CD14-positive monocyte (primary cell): ENCODE measurements around the gene PDCD11. TPM values are rescaled to one million over a fixed set of nuclear protein-coding genes. Genes with fewer than 3 reads are reported as not detected.
A peak's percentile ranks its signal among the peaks of the same experiment; 100 is the strongest.

Experiments
- DNase-seq, 3 donors: peaks; one replicate each; pipeline ENCODE4 v3.0.0-alpha.2; 2011 to 2022
- H2AFZ ChIP-seq: 2 replicates; pipeline ENCODE4 v1.6.0; 2012; ENCODE audit warnings: mild to moderate bottlenecking, low read depth, low read length, inconsistent platforms; ENCODE audit not compliant: insufficient read depth, poor library complexity, severe bottlenecking
- H3K27ac ChIP-seq, 2 donors: 1 replicate in 1 of 2; 2 replicates in 1 of 2; pipeline ENCODE4 v1.5.1; 2012 to 2013; ENCODE audit warnings: low read length in 2 of 2, control low read depth in 1 of 2, inconsistent platforms in 1 of 2, low read depth in 1 of 2, mild to moderate bottlenecking in 1 of 2
- H3K27me3 ChIP-seq, 2 donors: one replicate each; pipeline versions ENCODE4 v1.6.0 to v1.6.1; 2011 to 2013; ENCODE audit warnings: low read length in 2 of 2; ENCODE audit not compliant: control insufficient read depth in 2 of 2, insufficient read depth in 2 of 2
- H3K36me3 ChIP-seq, 2 donors: replicated peaks in 1 of 2; 1 replicate in 1 of 2; 2 replicates in 1 of 2; pipeline versions ENCODE4 v1.5.1 to v1.6.1; 2012 to 2013; ENCODE audit warnings: low read length in 2 of 2, control low read depth in 1 of 2, inconsistent platforms in 1 of 2, mild to moderate bottlenecking in 1 of 2; ENCODE audit not compliant: insufficient read depth in 2 of 2, control insufficient read depth in 1 of 2
- H3K4me1 ChIP-seq, 2 donors: 1 replicate in 1 of 2; 2 replicates in 1 of 2; pipeline versions ENCODE4 v1.5.1 to v1.6.1; 2012 to 2013; ENCODE audit warnings: low read length in 2 of 2, control low read depth in 1 of 2, inconsistent platforms in 1 of 2, mild to moderate bottlenecking in 1 of 2, moderate library complexity in 1 of 2; ENCODE audit not compliant: insufficient read depth in 2 of 2, control insufficient read depth in 1 of 2
- H3K4me2 ChIP-seq: replicated peaks from 2 replicates; pipeline ENCODE3; 2012; ENCODE audit warnings: low read length, moderate library complexity, mild to moderate bottlenecking; ENCODE audit not compliant: poor library complexity, severe bottlenecking; ENCODE audit errors: extremely low read depth
- H3K4me3 ChIP-seq, 3 experiments: fragments of 200-600 bp in 1 of 3; sonication (generic) in 1 of 3; replicated peaks in 1 of 3; 1 replicate in 2 of 3; 2 replicates in 1 of 3; pipeline ENCODE4 v1.5.1; 2011 to 2013; ENCODE audit warnings: low read length in 3 of 3, mild to moderate bottlenecking in 3 of 3, control low read depth in 2 of 3, low read depth in 2 of 3, inconsistent platforms in 1 of 3, moderate library complexity in 1 of 3
- H3K79me2 ChIP-seq: 2 replicates; pipeline ENCODE4 v1.6.0; 2012; ENCODE audit warnings: mild to moderate bottlenecking, control low read depth, inconsistent platforms, low read length, moderate library complexity; ENCODE audit not compliant: insufficient read depth
- H3K9ac ChIP-seq: 2 replicates; pipeline ENCODE4 v1.6.0; 2017; ENCODE audit warnings: low read length, mild to moderate bottlenecking; ENCODE audit not compliant: insufficient read depth, poor library complexity, severe bottlenecking
- H3K9me3 ChIP-seq, 2 donors: replicated peaks in 1 of 2; 1 replicate in 1 of 2; 2 replicates in 1 of 2; pipeline versions ENCODE4 v1.5.1 to v1.6.1; 2012 to 2013; ENCODE audit warnings: low read length in 2 of 2, control low read depth in 1 of 2; ENCODE audit not compliant: control insufficient read depth in 1 of 2, insufficient read depth in 1 of 2
- H4K20me1 ChIP-seq: 2 replicates; pipeline ENCODE4 v1.6.0; 2012; ENCODE audit warnings: mild to moderate bottlenecking, low read length, control low read depth, moderate library complexity; ENCODE audit not compliant: insufficient read depth
- H3K27ac Mint-ChIP-seq, 7 donors: one replicate each; pipeline ENCODE4 v1.8.0; 2020; ENCODE audit warnings: mild to moderate bottlenecking in 7 of 7, mixed read lengths in 7 of 7, moderate library complexity in 6 of 7, inconsistent platforms in 2 of 7
- H3K27me3 Mint-ChIP-seq, 3 donors: one replicate each; pipeline ENCODE4 v1.8.0; 2021 to 2022; ENCODE audit warnings: low read depth in 3 of 3, mild to moderate bottlenecking in 3 of 3, mixed read lengths in 3 of 3, moderate library complexity in 3 of 3, inconsistent platforms in 1 of 3
- H3K36me3 Mint-ChIP-seq, 2 donors: one replicate each; pipeline ENCODE4 v1.8.0; 2020; ENCODE audit warnings: mixed read lengths in 2 of 2, inconsistent platforms in 1 of 2, mild to moderate bottlenecking in 1 of 2
- H3K4me1 Mint-ChIP-seq: one replicate; pipeline ENCODE4 v1.8.0; 2020; ENCODE audit warnings: mild to moderate bottlenecking, mixed read lengths
- H3K4me3 Mint-ChIP-seq, 2 donors: one replicate each; pipeline ENCODE4 v1.8.0; 2020; ENCODE audit warnings: mild to moderate bottlenecking in 2 of 2, mixed read lengths in 2 of 2, moderate library complexity in 1 of 2
- H3K9me3 Mint-ChIP-seq, 7 donors: one replicate each; pipeline ENCODE4 v1.8.0; 2020 to 2022; ENCODE audit warnings: mixed read lengths in 7 of 7, mild to moderate bottlenecking in 6 of 7, moderate library complexity in 6 of 7, inconsistent platforms in 2 of 7
- WGBS: methylation state at CpG from one replicate; pipeline ENCODE4 v1.1.5; 2013; ENCODE audit warnings: missing lambda C conversion rate; ENCODE audit not compliant: insufficient coverage; 5-methylcytosine and 5-hydroxymethylcytosine counted together
- intact Hi-C, 2 donors: fragments of 100-400 bp; cut with micrococcal nuclease; formaldehyde crosslinking; loops; one replicate each; pipeline versions ENCODE4 v1.15.0 to v1.15.1; 2023
- polyA plus RNA-seq, 3 donors: library from polyadenylated mRNA; depleted of rRNA in 1 of 3; unstranded in 2 of 3; stranded (reverse) in 1 of 3; fragments of 300-500 nt in 2 of 3; fragments of >200 nt in 1 of 3; fragmentation: Illumina TruSeq in 2 of 3; gene quantifications; 1 replicate in 2 of 3; 2 replicates in 1 of 3; pipeline ENCODE4 v1.2.3, GENCODE V29; 2012 to 2021
- TF ChIP-seq, protein P1 (sequence below): fragments of 200-600 bp; IDR thresholded peaks from one replicate; pipeline ENCODE4 v1.8.0; 2022; ENCODE audit warnings: antibody characterized with exemption, mild to moderate bottlenecking

The PDCD11 gene
- polyA plus RNA-seq, 3 donors = 2.9 to 9.7 (median 3.3) TPM

DNA sequence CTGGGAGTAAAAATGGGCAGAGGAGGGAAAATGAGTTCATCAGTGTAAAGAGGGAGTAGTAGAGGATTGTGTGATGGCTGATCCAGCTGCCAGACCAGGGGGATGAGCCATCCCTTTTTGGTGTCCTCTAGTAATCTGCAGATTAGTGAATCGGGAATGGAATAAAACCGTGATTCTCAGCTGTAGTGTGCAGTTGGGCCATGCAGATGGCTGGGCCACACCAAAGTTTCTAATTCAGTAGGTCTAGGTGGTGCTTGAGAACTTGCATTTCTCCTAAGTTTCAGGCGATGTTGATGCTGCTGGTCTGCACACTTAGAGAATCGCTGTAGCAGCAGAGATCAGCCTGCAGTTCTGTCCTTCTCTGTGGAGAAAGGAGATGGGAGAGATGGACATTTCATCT is 22.7 kb downstream of the PDCD11 start:
- peaks cover 87 to 93% of the 10 kb centered on the region in 2 donors for H3K36me3 Mint-ChIP-seq
- H3K27ac Mint-ChIP-seq = peak overlapping the region in 1 of 7 donors; percentile 25
- no peaks in the 10 kb centered on the region for H3K27me3 Mint-ChIP-seq
- no peaks in the 10 kb centered on the region for H3K9me3 Mint-ChIP-seq
- no peaks in the 10 kb centered on the region for H3K79me2 ChIP-seq
- H2AFZ ChIP-seq = no peak overlapping the region
- H3K4me2 ChIP-seq = no peak overlapping the region
- no peak overlapping the region for H3K4me3 ChIP-seq
- H3K4me1 Mint-ChIP-seq = no peaks in the 10 kb centered on the region
- peaks cover 90 to 95% of the 10 kb centered on the region in 2 donors for H3K36me3 ChIP-seq
- DNase-seq = no peak
- no peaks in the 10 kb centered on the region for H3K27me3 ChIP-seq
- no peaks in the 10 kb centered on the region for H3K9me3 ChIP-seq
- TF ChIP-seq, protein P1, sequence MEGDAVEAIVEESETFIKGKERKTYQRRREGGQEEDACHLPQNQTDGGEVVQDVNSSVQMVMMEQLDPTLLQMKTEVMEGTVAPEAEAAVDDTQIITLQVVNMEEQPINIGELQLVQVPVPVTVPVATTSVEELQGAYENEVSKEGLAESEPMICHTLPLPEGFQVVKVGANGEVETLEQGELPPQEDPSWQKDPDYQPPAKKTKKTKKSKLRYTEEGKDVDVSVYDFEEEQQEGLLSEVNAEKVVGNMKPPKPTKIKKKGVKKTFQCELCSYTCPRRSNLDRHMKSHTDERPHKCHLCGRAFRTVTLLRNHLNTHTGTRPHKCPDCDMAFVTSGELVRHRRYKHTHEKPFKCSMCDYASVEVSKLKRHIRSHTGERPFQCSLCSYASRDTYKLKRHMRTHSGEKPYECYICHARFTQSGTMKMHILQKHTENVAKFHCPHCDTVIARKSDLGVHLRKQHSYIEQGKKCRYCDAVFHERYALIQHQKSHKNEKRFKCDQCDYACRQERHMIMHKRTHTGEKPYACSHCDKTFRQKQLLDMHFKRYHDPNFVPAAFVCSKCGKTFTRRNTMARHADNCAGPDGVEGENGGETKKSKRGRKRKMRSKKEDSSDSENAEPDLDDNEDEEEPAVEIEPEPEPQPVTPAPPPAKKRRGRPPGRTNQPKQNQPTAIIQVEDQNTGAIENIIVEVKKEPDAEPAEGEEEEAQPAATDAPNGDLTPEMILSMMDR = no peak
- H3K4me1 ChIP-seq = no peaks in the 10 kb centered on the region
- H3K27ac ChIP-seq = no peak overlapping the region
- 100% methylated on average over 3 of the region's 4 CpGs for WGBS
- H3K4me3 Mint-ChIP-seq = no peak overlapping the region
- H3K9ac ChIP-seq = no peak overlapping the region
- intact Hi-C loops = no loop called here
- no peaks in the 10 kb centered on the region for H4K20me1 ChIP-seq

DNA sequence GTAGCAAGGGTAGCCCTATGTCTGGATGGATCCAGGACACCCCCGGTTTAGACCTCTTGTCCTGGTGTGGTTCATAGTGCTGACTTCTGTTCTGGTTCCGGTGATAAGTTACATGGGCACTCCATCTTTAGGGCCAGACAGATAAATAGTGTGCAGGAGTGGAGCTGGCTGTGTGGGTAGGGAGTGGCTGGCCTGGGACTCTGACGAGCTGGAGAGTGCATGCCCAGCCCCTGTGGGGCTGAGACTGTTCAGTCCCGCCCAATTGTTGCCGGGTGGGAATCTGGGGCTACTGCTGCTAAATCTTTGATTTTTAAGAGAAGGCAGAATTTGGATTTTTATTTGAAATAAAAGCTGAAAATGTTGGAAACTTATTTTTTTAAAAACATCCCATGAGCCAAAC is 27.3 kb downstream of the PDCD11 start:
- DNase-seq = no peak
- no peaks in the 10 kb centered on the region for H3K4me1 Mint-ChIP-seq
- Histone ChIP-seq H4K20me1 (no peaks in the 10 kb centered on the region), H3K4me2 (no peak overlapping the region), H3K9me3 (no peaks in the 10 kb centered on the region), H3K9ac (no peak overlapping the region), H3K27me3 (no peaks in the 10 kb centered on the region), H3K36me3 (peaks cover 85 to 93% of the 10 kb centered on the region in 2 donors), H3K4me3 (no peak overlapping the region), H3K4me1 (no peaks in the 10 kb centered on the region), H3K79me2 (no peaks in the 10 kb centered on the region), H3K27ac (no peak overlapping the region), H2AFZ (no peak overlapping the region)
- no peaks in the 10 kb centered on the region for H3K27me3 Mint-ChIP-seq
- intact Hi-C loops = no loop called here
- WGBS = 96% methylated on average over 4 of the region's 5 CpGs
- H3K9me3 Mint-ChIP-seq = peaks cover 0 to 2% (median 0%) of the 10 kb centered on the region in 7 donors
- peaks cover 76 to 95% of the 10 kb centered on the region in 2 donors for H3K36me3 Mint-ChIP-seq
- peak overlapping the region in 1 of 7 donors; percentile 17 for H3K27ac Mint-ChIP-seq
- no peak overlapping the region for H3K4me3 Mint-ChIP-seq
- TF ChIP-seq, protein P1 = no peak
